Peyer's patch (tissue), 4 donors: ENCODE results near the gene SH3RF1. TPM values are rescaled to one million over a fixed set of nuclear protein-coding genes. Genes with fewer than 3 reads are reported as not detected.

Source experiments
- DNase-seq, 3 donors: peaks; one replicate each; pipeline ENCODE4 v3.0.0-alpha.2; 2017 to 2019
- H3K27ac ChIP-seq, 4 donors: fragments of 200-600 bp; sonication (generic); one replicate each; pipeline ENCODE4 v1.5.1; 2016 to 2019
- H3K27me3 ChIP-seq, 2 donors: fragments of 200-600 bp; sonication (generic); one replicate each; pipeline ENCODE4 v1.5.1; 2019
- H3K36me3 ChIP-seq, 3 donors: fragments of 200-600 bp; sonication (generic); one replicate each; pipeline ENCODE4 v1.5.1; 2016 to 2019
- H3K4me1 ChIP-seq, 4 donors: fragments of 200-600 bp; sonication (generic); one replicate each; pipeline ENCODE4 v1.5.1; 2016 to 2019
- H3K4me3 ChIP-seq, 4 donors: fragments of 200-600 bp; sonication (generic); 1 replicate in 3 of 4; 2 replicates in 1 of 4; pipeline ENCODE4 v1.5.1; 2016 to 2019; ENCODE audit warnings: mild to moderate bottlenecking in 1 of 4
- H3K9me3 ChIP-seq, 4 donors: fragments of 200-600 bp; sonication (generic); one replicate each; pipeline ENCODE4 v1.5.1; 2016 to 2019; ENCODE audit warnings: mild to moderate bottlenecking in 1 of 4
- POLR2A ChIP-seq, 2 donors: fragments of 450-650 bp; IDR thresholded peaks; one replicate each; pipeline ENCODE4 v1.5.1; 2017; ENCODE audit warnings: antibody characterized with exemption in 2 of 2, mild to moderate bottlenecking in 2 of 2, moderate library complexity in 2 of 2
- total RNA-seq, 4 donors: library from RNA; depleted of rRNA; stranded (reverse); fragments of >200 nt; gene quantifications; one replicate each; pipeline ENCODE4 v1.1.0, GENCODE V29; 2016
- TF ChIP-seq, protein P1 (sequence below), 6 experiments: fragments of 450-650 bp in 4 of 6; fragments of 200-600 bp in 2 of 6; sonication (generic) in 1 of 6; IDR thresholded peaks; one replicate each; pipeline ENCODE4 v1.5.1; 2017 to 2019; ENCODE audit warnings: antibody characterized with exemption in 6 of 6, mild to moderate bottlenecking in 3 of 6, moderate library complexity in 1 of 6

SH3RF1 gene
- total RNA-seq, 4 donors from 2014 or later = 23.1 to 55.0 (median 48.1) TPM

DNA sequence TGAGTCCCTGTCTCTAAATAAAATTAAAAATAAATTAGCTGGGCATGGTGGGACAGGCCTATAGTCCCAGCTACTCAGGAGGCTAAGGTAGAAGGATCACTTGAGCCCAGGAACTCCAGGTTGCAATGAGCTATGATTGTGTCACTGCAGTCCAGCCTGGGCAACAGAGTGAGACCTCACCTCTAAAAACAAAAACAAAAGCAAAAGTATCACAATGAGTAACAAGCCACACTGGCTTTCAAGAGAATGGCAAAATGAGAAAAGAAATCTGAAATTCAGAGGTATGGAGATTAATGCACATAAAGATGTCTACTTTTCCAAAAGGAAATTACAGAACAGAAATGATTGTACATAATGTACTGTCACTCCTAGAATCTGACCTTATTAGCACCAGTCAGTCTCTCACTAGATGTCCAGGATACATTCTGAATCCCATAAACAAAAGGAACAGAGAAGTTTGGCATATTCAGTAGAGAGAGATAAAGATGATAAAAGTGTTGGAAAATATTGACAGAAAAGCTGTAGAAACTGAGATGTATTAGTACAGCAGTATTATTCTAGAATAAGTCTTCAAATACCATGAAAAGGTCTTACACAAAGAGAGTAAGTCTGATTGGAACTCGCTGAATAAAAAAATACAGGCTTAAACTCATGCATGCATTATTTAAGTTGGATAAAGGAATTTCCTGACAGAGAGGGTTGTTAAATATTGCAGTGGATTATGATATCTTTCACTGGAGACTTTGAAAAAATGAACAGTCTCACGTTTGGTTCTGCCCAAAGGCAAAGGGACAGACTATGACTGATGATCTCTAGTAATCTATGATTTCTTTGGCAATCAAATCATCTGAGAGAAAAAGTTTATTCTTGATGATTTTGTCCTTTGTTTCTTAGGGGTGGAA lies 102.5 kb downstream of the SH3RF1 start:
- H3K27ac ChIP-seq = no peak overlapping the region
- no peaks in the 10 kb centered on the region for H3K36me3 ChIP-seq
- H3K27me3 ChIP-seq = no peaks in the 10 kb centered on the region
- H3K4me3 ChIP-seq = no peak overlapping the region
- no peak for TF ChIP-seq POLR2A (IDR thresholded peaks at IDR 0.05)
- TF ChIP-seq, protein P1, sequence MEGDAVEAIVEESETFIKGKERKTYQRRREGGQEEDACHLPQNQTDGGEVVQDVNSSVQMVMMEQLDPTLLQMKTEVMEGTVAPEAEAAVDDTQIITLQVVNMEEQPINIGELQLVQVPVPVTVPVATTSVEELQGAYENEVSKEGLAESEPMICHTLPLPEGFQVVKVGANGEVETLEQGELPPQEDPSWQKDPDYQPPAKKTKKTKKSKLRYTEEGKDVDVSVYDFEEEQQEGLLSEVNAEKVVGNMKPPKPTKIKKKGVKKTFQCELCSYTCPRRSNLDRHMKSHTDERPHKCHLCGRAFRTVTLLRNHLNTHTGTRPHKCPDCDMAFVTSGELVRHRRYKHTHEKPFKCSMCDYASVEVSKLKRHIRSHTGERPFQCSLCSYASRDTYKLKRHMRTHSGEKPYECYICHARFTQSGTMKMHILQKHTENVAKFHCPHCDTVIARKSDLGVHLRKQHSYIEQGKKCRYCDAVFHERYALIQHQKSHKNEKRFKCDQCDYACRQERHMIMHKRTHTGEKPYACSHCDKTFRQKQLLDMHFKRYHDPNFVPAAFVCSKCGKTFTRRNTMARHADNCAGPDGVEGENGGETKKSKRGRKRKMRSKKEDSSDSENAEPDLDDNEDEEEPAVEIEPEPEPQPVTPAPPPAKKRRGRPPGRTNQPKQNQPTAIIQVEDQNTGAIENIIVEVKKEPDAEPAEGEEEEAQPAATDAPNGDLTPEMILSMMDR (IDR thresholded peaks at IDR 0.05) = no peak
- no peak for DNase-seq
- H3K4me1 ChIP-seq = peaks cover 0 to 9% (median 0%) of the 10 kb centered on the region in 4 donors
- no peaks in the 10 kb centered on the region for H3K9me3 ChIP-seq

GRCh38 chr4:169164669-169165415 lies 105.9 kb downstream of the SH3RF1 start:
- Histone ChIP-seq H3K9me3 (no peaks in the 10 kb centered on the region), H3K27ac (no peak overlapping the region), H3K4me3 (no peak overlapping the region), H3K27me3 (no peaks in the 10 kb centered on the region), H3K36me3 (no peaks in the 10 kb centered on the region), H3K4me1 (peaks cover 0 to 7% (median 0%) of the 10 kb centered on the region in 4 donors)
- no peak for TF ChIP-seq POLR2A (IDR thresholded peaks at IDR 0.05)
- TF ChIP-seq, protein P1 (IDR thresholded peaks at IDR 0.05) = no peak
- no peak for DNase-seq

DNA sequence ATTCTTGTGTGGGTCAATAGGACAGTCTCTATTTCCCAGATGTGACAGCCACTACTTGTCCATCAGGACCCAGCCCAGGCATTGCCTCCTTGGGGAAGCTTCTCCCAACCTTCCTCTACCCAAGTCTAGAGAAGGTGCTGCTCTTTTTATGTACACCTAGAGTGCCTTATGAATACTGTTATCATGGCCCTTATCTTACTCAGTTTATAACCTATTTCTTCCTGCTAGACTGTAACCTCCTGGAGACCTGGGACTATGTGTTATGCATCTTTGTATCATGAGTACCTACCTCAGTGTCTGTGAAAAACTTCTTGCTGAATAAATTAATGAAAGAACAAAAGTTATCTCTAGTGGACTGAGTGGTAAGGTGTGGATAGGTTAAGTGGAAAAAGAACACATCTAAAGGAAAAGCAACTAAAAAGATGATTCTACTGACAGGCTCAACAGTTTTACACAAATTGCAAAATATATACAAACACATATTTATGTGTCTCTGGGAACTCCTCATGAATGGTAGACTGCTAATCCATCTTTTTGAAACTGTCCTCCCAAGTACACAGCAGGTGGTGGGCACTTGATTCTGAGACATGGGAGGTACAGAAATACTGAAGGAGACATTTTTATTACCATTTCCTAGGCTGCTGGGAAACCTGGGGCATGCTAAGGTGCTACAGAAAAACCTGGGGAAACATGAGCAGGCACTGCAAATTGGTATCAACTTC lies 106.6 kb downstream of the SH3RF1 start:
- Histone ChIP-seq H3K27ac (no peak overlapping the region), H3K36me3 (no peaks in the 10 kb centered on the region), H3K9me3 (no peaks in the 10 kb centered on the region), H3K4me1 (peaks cover 0 to 10% (median 0%) of the 10 kb centered on the region in 4 donors), H3K4me3 (no peak overlapping the region), H3K27me3 (no peaks in the 10 kb centered on the region)
- no peak for DNase-seq
- TF ChIP-seq POLR2A (IDR thresholded peaks at IDR 0.05) = no peak
- TF ChIP-seq, protein P1 (IDR thresholded peaks at IDR 0.05) = no peak

DNA sequence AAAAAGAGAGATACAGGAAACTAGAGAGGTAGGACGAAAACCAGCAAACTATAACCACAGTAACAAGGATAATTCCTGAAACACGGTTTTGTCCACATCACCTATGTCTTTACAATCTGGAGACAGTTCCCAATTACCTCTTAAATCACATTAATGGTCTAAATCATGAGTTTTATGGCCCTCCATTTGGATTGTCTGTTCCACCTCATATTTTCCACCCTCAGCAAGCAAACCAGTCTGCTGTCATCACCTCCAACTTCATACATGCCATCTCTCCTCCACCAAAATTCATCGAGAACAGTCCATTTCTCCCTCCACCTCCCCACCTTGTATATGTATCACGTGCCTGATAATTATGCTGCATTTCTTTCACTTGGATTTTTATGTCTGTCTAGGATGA lies 107.3 kb downstream of the SH3RF1 start:
- H3K4me3 ChIP-seq = no peak overlapping the region
- no peaks in the 10 kb centered on the region for H3K36me3 ChIP-seq

DNA sequence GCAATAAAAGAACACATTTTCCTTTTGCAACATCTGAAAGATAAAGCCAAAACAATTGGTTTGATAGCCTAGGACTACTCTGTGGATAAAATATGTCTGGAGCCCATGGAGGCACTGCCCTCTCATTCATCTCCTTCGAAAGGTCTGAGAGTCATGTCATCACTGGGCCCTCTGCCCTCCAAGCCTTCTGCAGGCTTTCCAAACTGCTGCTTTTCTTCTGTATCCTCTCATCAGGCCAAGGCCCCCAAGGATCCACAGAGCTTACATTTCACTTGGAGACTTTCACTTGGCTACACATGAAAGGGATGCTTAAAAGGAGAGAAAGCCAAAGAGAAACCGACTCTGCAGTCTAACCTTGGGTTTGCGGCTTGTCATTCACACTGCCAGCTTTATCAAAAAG lies 109.9 kb downstream of the SH3RF1 start:
- Histone ChIP-seq H3K4me3 (no peak overlapping the region), H3K9me3 (no peaks in the 10 kb centered on the region), H3K4me1 (peaks cover 0 to 38% (median 0%) of the 10 kb centered on the region in 4 donors), H3K27ac (no peak overlapping the region), H3K36me3 (no peaks in the 10 kb centered on the region), H3K27me3 (no peaks in the 10 kb centered on the region)
- TF ChIP-seq, protein P1 (IDR thresholded peaks at IDR 0.05) = no peak
- no peak for TF ChIP-seq POLR2A (IDR thresholded peaks at IDR 0.05)
- DNase-seq = no peak

More for the DNA sequence above, 107.3 kb downstream of the SH3RF1 start:
- TF ChIP-seq, protein P1 (IDR thresholded peaks at IDR 0.05) = no peak
- no peak for TF ChIP-seq POLR2A (IDR thresholded peaks at IDR 0.05)
- H3K9me3 ChIP-seq = no peaks in the 10 kb centered on the region
- peaks cover 0 to 16% (median 0%) of the 10 kb centered on the region in 4 donors for H3K4me1 ChIP-seq
- no peak for DNase-seq
- H3K27me3 ChIP-seq = no peaks in the 10 kb centered on the region
- H3K27ac ChIP-seq = no peak overlapping the region
